Fibroblast of peridontal ligament (primary cell): ENCODE results near the gene EXOC1L.
A peak's percentile ranks its signal among the peaks of the same experiment; 100 is the strongest.
"Not testable (repeated sequence)": the region's sequence is repeated elsewhere in the genome, so short reads cannot be mapped to it uniquely, and the experiment has no call there.

Experiments used
- DNase-seq: peaks from one replicate; pipeline ENCODE4 v3.0.0-alpha.2; 2010; ENCODE audit errors: extremely low read depth

Gene EXOC1L

DNA sequence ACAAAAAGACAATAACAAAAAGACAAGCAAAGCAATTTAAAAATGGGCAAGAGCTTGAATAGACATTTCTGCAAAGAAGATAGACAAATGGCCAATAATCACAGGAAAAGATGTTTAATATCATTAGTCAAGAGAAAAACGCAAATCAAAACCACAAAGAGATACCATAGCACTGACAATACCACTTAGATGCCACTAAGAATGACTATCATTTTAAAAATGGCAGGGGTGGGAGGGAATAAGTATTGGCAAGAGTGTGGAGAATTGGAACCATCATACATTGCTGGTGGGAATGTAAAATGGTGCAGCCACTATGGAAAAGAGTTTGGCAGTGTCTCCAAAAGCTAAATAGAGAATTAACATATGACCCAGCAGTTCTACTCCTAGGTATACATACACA lies 18.8 kb downstream of the EXOC1L start:
- peak; percentile 7 for DNase-seq

GRCh38 chr4:55838952-55839351 lies 19.4 kb downstream of the EXOC1L start:
- no peak for DNase-seq

DNA sequence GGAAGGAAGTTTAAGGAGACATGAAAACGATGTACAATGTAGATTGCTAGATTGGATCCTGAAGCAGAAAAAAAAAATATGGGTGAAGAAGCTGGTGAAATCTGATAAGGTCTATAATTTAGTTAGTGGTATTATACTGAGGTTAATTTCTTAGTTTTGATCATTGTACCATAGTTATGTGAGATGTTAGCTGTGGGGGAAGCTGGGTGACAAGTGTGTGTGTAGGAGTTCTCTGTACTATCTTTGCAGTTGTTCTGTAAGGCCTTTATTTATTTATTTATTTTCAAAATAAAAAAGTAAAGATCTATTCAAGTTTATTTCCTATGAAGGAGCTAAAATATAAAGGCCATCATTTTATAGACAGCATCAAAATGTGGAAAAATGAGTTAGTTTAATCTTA lies 21.4 kb downstream of the EXOC1L start:
- no peak for DNase-seq

DNA sequence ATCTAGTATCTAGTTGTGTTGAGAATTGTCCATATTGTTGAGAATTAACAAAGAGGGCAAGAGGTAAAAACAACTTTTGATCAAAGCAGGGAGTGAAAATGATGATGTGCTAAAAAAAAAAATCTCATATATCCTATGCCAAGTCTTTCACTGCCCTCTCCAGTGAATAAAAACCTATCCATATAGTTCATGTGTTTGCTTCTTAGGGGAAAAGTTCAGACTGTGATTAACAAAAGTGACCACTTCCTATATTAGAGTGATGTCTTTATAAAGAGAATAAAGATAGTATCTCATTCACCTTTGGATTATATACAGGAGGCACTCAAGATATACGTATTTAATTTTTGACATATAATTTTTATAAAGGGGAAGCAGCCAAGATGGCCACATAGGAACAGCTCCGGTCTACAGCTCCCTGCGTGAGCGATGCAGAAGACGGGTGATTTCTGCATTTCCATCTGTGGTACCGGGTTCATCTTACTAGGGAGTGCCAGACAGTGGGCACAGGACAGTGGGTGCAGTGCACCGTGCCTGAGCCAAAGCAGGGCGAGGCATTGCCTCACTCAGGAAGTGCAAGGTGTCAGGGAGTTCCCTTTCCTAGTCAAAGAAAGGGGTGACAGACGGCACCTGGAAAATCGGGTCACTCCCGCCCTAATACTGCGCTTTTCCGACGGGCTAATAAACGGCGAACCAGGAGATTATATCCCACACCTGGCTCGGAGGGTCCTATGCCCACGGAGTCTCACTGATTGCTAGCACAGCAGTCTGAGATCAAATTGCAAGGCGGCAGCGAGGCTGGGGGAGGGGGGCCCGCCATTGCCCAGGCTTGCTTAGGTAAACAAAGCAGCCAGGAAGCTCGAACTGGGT lies 22.0 kb downstream of the EXOC1L start:
- DNase-seq = not testable (repeated sequence)

DNA sequence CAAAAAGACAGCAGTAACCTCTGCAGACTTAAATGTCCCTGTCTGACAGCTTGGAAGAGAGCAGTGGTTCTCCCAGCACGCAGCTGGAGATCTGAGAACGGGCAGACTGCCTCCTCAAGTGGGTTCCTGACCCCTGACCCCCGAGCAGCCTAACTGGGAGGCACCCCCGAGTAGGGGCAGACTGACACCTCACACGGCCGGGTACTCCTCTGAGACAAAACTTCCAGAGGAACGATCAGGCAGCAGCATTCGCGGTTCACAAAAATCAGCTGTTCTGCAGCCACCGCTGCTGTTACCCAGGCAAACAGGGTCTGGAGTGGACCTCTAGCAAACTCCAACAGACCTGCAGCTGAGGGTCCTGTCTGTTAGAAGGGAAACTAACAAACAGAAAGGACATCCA lies 22.7 kb downstream of the EXOC1L start:
- DNase-seq = not testable (repeated sequence)

DNA sequence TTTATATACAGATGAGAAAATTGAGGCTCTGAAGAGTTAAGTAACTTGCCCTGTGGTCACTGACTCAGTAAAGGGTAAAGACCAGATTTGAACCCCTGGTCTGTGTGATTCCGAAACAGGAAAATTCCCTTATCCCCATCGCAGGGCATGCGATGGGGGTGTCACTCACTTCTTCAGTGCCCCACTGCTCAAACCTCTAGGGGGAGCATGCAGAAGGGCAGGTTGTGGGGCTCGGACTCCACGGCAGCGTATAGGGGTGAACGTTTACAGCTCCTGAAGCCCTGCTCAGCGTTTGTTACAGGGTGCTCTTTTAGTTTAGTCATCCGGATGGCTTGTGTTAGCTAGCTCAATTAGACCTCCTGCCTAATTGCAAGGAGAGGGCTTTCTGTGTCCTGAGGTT lies 30.1 kb downstream of the EXOC1L start:
- DNase-seq = no peak

DNA sequence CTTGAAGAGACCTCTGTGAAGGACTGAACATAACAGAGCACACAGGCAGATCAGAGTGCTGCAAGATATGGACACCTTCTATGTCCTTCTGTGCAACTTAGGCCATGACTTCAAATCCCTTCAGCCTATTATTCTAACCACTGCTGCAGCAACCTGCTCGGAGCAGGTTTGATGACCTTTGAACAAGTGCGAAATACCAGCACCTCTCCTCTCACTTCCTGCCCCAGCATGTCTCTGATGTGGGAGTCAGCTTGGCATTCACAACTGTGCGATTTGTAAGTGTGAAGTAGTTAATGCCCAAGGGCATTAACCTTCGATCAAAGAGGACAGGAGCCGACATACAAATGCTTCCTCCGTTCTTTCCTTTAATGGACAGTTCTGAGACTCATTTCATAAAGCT lies 32.3 kb downstream of the EXOC1L start:
- no peak for DNase-seq

DNA sequence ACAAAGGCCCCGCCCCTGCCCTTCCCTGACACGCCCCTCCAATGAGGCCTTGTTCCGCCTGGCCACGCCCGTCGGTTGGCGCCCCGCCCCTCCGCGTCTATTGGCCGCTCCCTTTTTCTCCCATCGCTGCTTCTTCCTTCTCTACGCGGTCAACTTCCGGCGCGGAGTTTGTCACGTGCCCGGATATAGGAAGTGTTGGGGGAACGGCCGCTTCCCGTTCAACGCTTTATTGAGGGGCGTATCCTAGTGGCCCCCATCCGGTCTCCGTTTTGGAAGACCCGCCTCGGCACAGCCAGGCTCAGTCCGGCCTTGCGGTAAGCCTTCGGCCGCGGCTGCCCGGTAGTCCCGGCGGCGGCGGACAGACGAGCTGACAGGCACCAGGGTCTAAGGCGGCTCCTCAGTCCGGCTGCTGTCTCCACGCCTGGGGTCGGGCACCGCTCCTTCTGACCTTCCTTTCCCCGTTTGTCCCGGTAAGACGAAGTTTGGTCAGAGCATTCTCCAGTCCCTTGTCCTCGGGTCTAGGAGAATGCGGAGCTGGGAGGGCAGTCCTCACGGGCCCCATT lies 34.0 kb downstream of the EXOC1L start, which contains the start of gene EXOC1:
Gene EXOC1 (plus strand): TSS at position 165 of the 563 bp plus-strand sequence. CDS start 4,676 bp downstream, outside the sequence.
- peak; percentile 94 for DNase-seq

DNA sequence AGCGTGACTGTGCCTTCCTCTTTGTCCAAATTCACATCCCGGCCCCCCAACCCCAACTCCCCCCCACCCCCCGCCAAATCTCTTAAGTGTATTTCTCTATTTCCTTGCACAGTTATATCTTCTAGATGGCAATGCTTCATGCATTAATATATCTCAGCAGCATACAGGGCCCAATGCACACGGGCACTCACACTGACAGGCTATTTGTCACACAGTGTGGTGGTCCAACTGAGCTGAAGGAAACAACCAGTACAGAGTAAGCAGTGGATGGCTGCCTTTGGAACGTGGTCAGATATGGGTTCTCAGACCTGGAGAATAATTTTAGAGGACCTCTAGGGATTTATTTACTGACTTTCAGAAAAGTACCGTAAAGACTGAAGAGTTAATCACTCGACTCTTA lies 34.5 kb downstream of the EXOC1L start:
- DNase-seq = peak; percentile 8

- no peak for DNase-seq
These were observed 38.0 kb downstream of the EXOC1L start for GRCh38 chr4:55857586-55857985.

GRCh38 chr4:55859711-55860110 lies 40.1 kb downstream of the EXOC1L start:
- DNase-seq = no peak

DNA sequence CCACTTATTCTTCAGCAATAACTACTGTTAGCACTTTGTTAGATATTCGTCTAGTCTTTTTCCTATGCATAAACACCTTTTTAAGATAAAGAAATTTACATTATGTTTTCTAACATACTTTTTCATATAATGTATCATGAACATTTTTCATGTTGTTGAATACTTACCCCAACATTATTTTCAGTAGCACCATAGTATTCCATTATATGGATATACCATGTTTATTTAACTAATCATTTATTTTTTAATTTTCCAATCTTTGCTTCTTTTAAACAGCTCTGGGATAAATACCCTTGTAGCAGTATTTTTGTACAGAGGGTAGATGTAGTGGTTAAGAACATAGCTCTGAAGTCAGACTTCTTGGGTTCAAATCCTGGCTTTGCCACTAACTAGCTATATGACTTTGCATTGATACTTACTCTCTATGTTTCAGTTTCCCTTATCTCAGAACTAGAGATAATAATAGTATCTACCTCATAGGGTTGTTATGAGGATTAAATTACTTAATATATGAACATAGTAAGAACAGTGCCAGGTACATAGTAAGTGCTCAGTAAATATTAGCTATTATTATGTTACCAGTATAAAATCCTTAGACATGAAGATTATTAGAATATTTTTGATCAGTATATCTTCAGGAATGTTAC lies 45.1 kb downstream of the EXOC1L start:
- no peak for DNase-seq

DNA sequence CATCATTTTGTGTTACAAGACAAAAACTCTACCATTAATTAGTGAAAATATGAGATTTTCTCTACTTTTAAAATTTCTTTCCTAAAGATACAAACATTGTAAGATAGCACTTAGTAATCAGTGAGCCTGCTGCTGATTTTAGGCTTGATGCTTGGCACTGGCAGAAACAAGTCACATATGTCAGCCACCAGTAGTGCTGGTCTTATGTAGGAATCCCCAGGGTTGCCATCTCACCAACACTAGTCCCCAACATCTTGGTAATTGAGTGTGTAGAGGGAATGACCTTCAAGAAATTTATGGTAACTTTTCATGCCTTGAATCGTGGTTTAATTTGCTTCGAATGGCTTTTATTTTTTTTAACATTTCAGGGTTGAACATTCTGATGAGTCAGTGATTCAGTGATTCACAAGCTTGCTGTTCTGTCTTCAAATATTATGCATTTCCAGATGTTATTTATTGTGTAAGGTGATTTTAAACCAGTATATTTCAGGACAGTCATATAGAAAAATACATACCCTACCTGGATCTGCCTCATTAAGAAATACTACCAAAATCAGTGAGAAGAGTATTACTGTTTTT lies 45.7 kb downstream of the EXOC1L start:
- DNase-seq = peak; percentile 71

DNA sequence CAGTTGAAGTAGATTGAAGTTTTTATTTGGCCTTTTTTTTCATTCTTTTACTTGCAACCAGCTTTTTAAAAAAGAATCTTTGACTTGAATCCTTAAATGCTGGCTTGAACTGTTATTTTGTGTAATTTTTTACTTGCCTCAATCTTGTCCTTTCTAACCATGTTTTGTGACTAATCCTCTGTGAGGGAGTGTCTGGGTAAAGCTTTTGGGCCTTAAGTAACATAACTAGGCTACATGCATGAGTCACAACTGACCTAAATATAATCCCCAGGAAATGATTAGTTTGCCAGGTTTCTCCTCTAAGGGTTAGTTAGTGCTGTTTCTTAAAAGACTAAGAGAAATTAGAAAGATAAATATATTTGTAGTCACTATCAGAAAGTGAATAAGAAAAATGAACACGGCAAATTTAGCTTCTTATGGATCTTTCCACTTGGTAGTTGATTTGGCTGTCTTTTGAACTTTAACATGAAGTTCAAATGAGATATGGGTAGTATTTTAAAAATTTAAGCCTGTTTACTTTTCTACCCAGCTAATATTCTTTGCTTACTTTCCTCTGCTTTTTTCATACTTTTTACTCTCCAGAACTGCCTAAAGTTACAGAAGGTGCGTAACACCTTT lies 46.8 kb downstream of the EXOC1L start:
- DNase-seq = peak; percentile 96

GRCh38 chr4:55866973-55867574 lies 47.5 kb downstream of the EXOC1L start:
- peak; percentile 71 for DNase-seq

- DNase-seq = peak; percentile 19
These were observed 49.0 kb downstream of the EXOC1L start for GRCh38 chr4:55868581-55869090.

DNA sequence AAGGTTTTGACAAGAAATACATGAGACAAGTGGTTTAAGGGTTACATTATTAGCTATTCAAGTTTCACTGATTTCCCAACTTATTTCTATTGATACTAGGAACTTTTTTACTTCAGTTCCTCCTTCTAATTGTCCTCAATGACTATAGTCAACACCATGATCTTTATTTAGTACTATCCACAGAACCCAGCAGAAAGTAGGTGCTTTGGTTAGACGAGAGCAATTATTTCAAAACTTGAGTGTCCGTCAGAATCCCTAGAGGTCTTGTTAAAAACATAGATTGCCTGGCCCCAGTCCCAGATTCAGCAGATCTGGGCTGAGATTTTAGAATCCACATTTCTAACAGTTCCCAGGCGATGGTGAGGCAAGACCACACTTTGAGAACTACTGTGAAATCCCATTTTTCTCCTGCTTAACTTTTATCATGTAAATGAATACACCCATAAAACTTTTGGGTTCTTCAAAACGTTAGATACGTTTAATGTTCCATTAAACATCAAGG lies 51.8 kb downstream of the EXOC1L start:
- peak; percentile 50 for DNase-seq

GRCh38 chr4:55874831-55875230 lies 55.2 kb downstream of the EXOC1L start:
- DNase-seq = no peak

GRCh38 chr4:55876387-55876786 lies 56.8 kb downstream of the EXOC1L start:
- no peak for DNase-seq

DNA sequence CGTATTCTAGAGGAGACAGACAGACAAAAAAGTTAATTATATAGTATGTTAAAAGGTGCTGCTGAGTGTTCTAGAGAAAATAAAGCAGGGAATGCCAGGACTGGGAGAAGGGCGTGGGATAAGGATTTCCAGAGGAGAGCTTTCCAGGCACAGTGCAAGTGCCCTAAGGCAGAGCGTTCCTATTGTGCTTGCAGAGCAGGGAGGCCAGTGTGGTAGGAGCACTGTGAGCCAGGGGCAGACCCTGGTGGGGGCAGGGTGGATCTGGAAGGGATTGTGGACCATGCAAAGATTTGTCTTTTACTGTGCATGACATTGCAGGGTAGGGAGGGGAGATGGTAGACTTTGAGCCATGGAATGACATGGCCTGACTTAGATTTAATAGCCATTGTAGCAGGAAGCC lies 59.6 kb downstream of the EXOC1L start:
- no peak for DNase-seq

GRCh38 chr4:55880652-55881280 lies 61.2 kb downstream of the EXOC1L start:
- no peak for DNase-seq
